Right lobe of liver (tissue), 6 donors: ENCODE measurements around the gene CDX1. TPM values are rescaled to one million over a fixed set of nuclear protein-coding genes. Genes with fewer than 3 reads are reported as not detected.

Source experiments
- ATAC-seq, 4 donors: fragments of 200-7000 bp; cut with Tn5 transposase; one replicate each; pipeline ENCODE4 v1.9.1; 2020; ENCODE audit warnings: mild to moderate bottlenecking in 4 of 4, moderate library complexity in 4 of 4
- DNase-seq, 3 donors: peaks; one replicate each; pipeline ENCODE4 v3.0.0-alpha.2; 2020
- H3K27ac ChIP-seq, 3 donors: fragments of 200-600 bp; one replicate each; pipeline ENCODE4 v1.8.0; 2022
- H3K27me3 ChIP-seq, 2 donors: fragments of 200-600 bp; one replicate each; pipeline ENCODE4 v1.8.0; 2022
- H3K36me3 ChIP-seq, 4 donors: fragments of 200-600 bp; sonication (generic) in 1 of 4; one replicate each; pipeline versions ENCODE4 v1.5.1 to v1.8.0; 2017 to 2022; ENCODE audit warnings: control low read depth in 1 of 4
- H3K4me1 ChIP-seq, 4 donors: fragments of 200-600 bp; sonication (generic) in 1 of 4; one replicate each; pipeline versions ENCODE4 v1.5.1 to v1.8.0; 2017 to 2022; ENCODE audit warnings: control low read depth in 1 of 4
- H3K4me3 ChIP-seq, 3 donors: fragments of 200-600 bp; one replicate each; pipeline ENCODE4 v1.8.0; 2022
- H3K9me3 ChIP-seq, 4 donors: fragments of 200-600 bp; sonication (generic) in 1 of 4; one replicate each; pipeline versions ENCODE4 v1.5.1 to v1.8.0; 2017 to 2022; ENCODE audit warnings: control low read depth in 1 of 4
- CTCF ChIP-seq, 4 donors: fragments of 200-600 bp in 3 of 4; fragments of 450-650 bp in 1 of 4; IDR thresholded peaks; one replicate each; pipeline versions ENCODE4 v1.5.1 to v1.8.0; 2016 to 2022; ENCODE audit warnings: antibody characterized with exemption in 4 of 4, mild to moderate bottlenecking in 2 of 4
- POLR2A ChIP-seq: fragments of 450-650 bp; IDR thresholded peaks from one replicate; pipeline ENCODE4 v1.6.1; 2017; ENCODE audit warnings: antibody characterized with exemption, mild to moderate bottlenecking
- WGBS: methylation state at CpG from one replicate; pipeline ENCODE4 v1.1.6; 2018; ENCODE audit warnings: low coverage, low lambda C conversion rate; ENCODE audit not compliant: insufficient coverage; ENCODE audit errors: missing lambda C conversion rate; 5-methylcytosine and 5-hydroxymethylcytosine counted together
- intact Hi-C, 2 donors: fragments of 100-400 bp; cut with DNase I; formaldehyde crosslinking; loops; one replicate each; pipeline versions ENCODE4 v1.11.2 to v1.14.1; 2022
- total RNA-seq, 6 experiments: library from RNA; depleted of rRNA in 2 of 6; stranded (reverse); fragments of >200 nt in 2 of 6; fragmentation: NEBNext Ultra II Directional in 3 of 6; extraction: Animal tissue kit (Norgen Biotek cat#: 25700) in 3 of 6; gene quantifications; one replicate each; pipeline versions ENCODE4 v1.1.0 to v1.2.4, GENCODE V29; 2016 to 2023
- donor health status: DM: no; HTN: yes; CAD: no.
- donor health status: DM: no; HTN: no; CAD: no.
- donor health status: DM: no; HTN: no; CAD: no.
- donor health status: DM: no; HTN: yes; CAD: no.
- donor health status: DM: no; HTN: yes; CAD: no.

Gene CDX1
- total RNA-seq, 6 experiments from 2014 or later: not detected

DNA sequence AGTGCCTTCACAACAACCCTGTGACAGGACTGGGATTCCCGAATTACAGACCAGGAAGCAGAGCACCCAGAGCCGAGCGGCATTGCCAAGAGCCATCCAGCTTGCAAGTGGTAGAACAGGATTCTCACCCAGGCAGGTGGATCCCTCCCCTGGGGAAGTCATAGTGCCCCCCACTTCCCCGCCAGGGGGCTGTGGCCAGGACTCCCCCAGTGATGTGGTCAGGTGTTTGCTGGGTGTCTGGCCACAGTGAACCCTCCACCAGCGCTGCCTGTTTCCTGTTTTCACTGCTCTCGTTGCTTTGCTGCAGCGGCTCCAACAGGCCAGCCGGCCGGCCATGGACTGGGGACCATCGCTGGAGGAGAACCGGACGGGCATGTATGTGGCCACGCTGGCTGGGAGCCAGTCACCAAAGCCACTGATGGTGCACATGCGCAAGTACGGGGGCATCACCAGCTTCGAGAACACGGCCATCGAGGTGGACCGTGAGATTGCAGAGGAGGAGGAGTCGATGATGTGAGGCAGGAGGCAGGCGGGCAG is 42.6 kb downstream of the CDX1 start:
- WGBS: 48% methylated on average over 4 of the region's 21 CpGs
- DNase-seq (no peak), ATAC-seq (peak in 3 of 4 donors; percentile 22 to 52 (median 30))
- TF ChIP-seq CTCF (IDR thresholded peaks at IDR 0.05) (no peak), POLR2A (no peak)
- H3K9me3 ChIP-seq: no peaks in the 10 kb centered on the region
- H3K27me3 ChIP-seq: no peaks in the 10 kb centered on the region
- no peak overlapping the region for H3K4me3 ChIP-seq
- no peaks in the 10 kb centered on the region for H3K36me3 ChIP-seq
- intact Hi-C loops: no loop called here
- no peak overlapping the region for H3K27ac ChIP-seq
- H3K4me1 ChIP-seq: no peaks in the 10 kb centered on the region

GRCh38 chr5:150210644-150211043 is 44.1 kb downstream of the CDX1 start:
- no peaks in the 10 kb centered on the region for H3K27me3 ChIP-seq
- WGBS: 50% methylated on average over 2 of the region's 6 CpGs
- intact Hi-C loops: loop anchor here in 1 of 2 donors (10.0 kb wide), 1 partner anchor 76 kb away; no protein-coding TSS in a partner anchor
- H3K4me1 ChIP-seq: no peaks in the 10 kb centered on the region
- no peaks in the 10 kb centered on the region for H3K9me3 ChIP-seq
- no peak for ATAC-seq
- no peak overlapping the region for H3K27ac ChIP-seq
- no peak for TF ChIP-seq POLR2A
- no peak for TF ChIP-seq CTCF (IDR thresholded peaks at IDR 0.05)
- no peak for DNase-seq
- no peaks in the 10 kb centered on the region for H3K36me3 ChIP-seq
- H3K4me3 ChIP-seq: no peak overlapping the region

DNA sequence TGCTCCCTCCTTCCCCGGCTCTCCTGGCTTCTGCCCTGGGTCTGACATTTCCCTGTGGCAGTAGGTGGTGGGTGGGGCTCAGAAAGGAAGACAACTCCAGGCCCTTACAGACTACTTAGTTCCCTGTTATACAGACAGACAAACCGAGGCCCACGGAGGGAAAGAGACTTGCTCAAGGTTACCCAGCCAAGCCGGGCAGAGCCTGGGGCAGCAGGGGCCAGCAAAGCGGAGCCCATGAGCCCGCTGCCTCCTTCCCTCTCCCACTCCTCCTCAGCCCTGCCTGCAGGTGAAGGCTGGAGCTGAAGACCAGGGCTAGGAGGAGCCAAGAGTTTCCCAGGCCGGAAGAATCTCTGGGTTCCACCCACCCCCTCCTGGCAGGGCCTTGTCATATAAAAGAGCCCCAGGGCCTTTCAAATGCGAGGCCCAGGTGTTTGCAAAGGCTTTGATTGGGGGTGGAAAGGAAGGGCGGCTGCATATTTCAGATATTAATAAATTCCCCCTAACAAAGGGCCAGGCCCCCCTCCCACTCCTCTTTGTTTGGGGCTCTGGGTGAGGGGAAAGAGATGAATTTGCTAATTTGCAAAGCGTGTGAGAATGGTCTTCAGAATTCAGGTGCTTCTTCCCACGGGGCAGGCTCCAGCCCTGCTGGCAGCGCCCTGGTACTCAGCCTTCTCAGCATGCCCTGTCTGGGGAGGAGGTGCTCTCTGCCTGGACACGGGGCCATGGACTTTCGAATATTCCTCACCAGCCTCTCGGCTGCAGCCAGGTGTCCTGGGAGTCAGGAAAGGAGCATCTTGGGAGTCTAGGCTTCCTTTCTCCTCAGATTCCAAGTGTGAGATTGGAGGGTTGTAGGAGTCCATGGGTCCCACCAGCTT is 44.8 kb downstream of the CDX1 start:
- intact Hi-C loops: loop anchor here in 1 of 2 donors (10.0 kb wide), 1 partner anchor 77 kb away; no protein-coding TSS in a partner anchor
- no peaks in the 10 kb centered on the region for H3K27me3 ChIP-seq
- DNase-seq: no peak
- H3K4me3 ChIP-seq: no peak overlapping the region
- no peak for ATAC-seq
- TF ChIP-seq CTCF (IDR thresholded peaks at IDR 0.05): no peak
- no peak for TF ChIP-seq POLR2A
- no peaks in the 10 kb centered on the region for H3K4me1 ChIP-seq
- 75% methylated on average over 7 of the region's 15 CpGs for WGBS
- H3K36me3 ChIP-seq: no peaks in the 10 kb centered on the region
- no peak overlapping the region for H3K27ac ChIP-seq
- H3K9me3 ChIP-seq: no peaks in the 10 kb centered on the region

- no peaks in the 10 kb centered on the region for H3K27me3 ChIP-seq
- DNase-seq (no peak), ATAC-seq (no peak)
- H3K27ac ChIP-seq: no peak overlapping the region
- no peaks in the 10 kb centered on the region for H3K4me1 ChIP-seq
- H3K4me3 ChIP-seq: no peak overlapping the region
- no peaks in the 10 kb centered on the region for H3K36me3 ChIP-seq
- no peaks in the 10 kb centered on the region for H3K9me3 ChIP-seq
- TF ChIP-seq CTCF (IDR thresholded peaks at IDR 0.05) (no peak), POLR2A (no peak)
- 73% methylated on average over 2 of the region's 6 CpGs for WGBS
- intact Hi-C loops: loop anchor here in 1 of 2 donors (10.0 kb wide), 1 partner anchor 79 kb away; no protein-coding TSS in a partner anchor
These were observed 47.0 kb downstream of the CDX1 start for GRCh38 chr5:150213530-150213929.
